ENCODE results near the gene HAPSTR1. TPM values are rescaled to one million over a fixed set of nuclear protein-coding genes. Genes with fewer than 3 reads are reported as not detected.
A peak's percentile ranks its signal among the peaks of the same experiment; 100 is the strongest.
"Not testable (repeated sequence)": the region's sequence is repeated elsewhere in the genome, so short reads cannot be mapped to it uniquely, and the experiment has no call there.

HAPSTR1 gene
- total RNA-seq, 1 donor: 93.4 TPM

GRCh38 chr16:9077091-9077809, 14.2 kb upstream of the HAPSTR1 start:
- no peaks in the 10 kb centered on the region for H3K36me3 ChIP-seq (ENCODE audit: insufficient read depth, low read length)
- DNase-seq (ENCODE audit: insufficient read length, low spot score, missing footprints): peak; percentile 79
- peak overlapping the region; percentile 76 for H3K27ac ChIP-seq (ENCODE audit: low read depth, low read length)
- peaks cover 39% of the 10 kb centered on the region for H3K4me1 ChIP-seq (ENCODE audit: insufficient read depth, low read length)
- TF ChIP-seq CTCF (IDR thresholded peaks at IDR 0.05; ENCODE audit: extremely low read depth, low read depth, low read length): no peak
- H2AFZ ChIP-seq (ENCODE audit: low read length): no peak overlapping the region
- H3K27me3 ChIP-seq (ENCODE audit: insufficient read depth, low read length): no peaks in the 10 kb centered on the region
- H3K9me3 ChIP-seq (ENCODE audit: low read depth, low read length): no peaks in the 10 kb centered on the region
- no peaks in the 10 kb centered on the region for H3K79me2 ChIP-seq (ENCODE audit: insufficient read depth, low read length)
- peak overlapping the region; percentile 28 for H3K4me2 ChIP-seq (ENCODE audit: insufficient read depth, low read length)
- H4K20me1 ChIP-seq (ENCODE audit: insufficient read depth, low read length): no peaks in the 10 kb centered on the region
- no peak overlapping the region for H3K4me3 ChIP-seq (ENCODE audit: insufficient read depth, low read length)

- not testable (repeated sequence) for H3K9me3 ChIP-seq (ENCODE audit: low read depth, low read length); H2AFZ ChIP-seq (ENCODE audit: low read length); H3K4me3 ChIP-seq (ENCODE audit: insufficient read depth, low read length); H3K27me3 ChIP-seq (ENCODE audit: insufficient read depth, low read length); H3K36me3 ChIP-seq (ENCODE audit: insufficient read depth, low read length); H3K79me2 ChIP-seq (ENCODE audit: insufficient read depth, low read length); H3K27ac ChIP-seq (ENCODE audit: low read depth, low read length); H3K4me2 ChIP-seq (ENCODE audit: insufficient read depth, low read length); H4K20me1 ChIP-seq (ENCODE audit: insufficient read depth, low read length)
- DNase-seq (ENCODE audit: insufficient read length, low spot score, missing footprints): peak; percentile 85
- peaks cover 29% of the 10 kb centered on the region for H3K4me1 ChIP-seq (ENCODE audit: insufficient read depth, low read length)
Measured at GRCh38 chr16:9078467-9079429, 12.7 kb upstream of the HAPSTR1 start.

GRCh38 chr16:9079430-9079812, 12.0 kb upstream of the HAPSTR1 start:
- Histone ChIP-seq H3K27me3 (ENCODE audit: insufficient read depth, low read length) (no peaks in the 10 kb centered on the region), H3K27ac (ENCODE audit: low read depth, low read length) (no peak overlapping the region), H4K20me1 (ENCODE audit: insufficient read depth, low read length) (no peaks in the 10 kb centered on the region), H3K4me1 (ENCODE audit: insufficient read depth, low read length) (peaks cover 29% of the 10 kb centered on the region), H3K4me3 (ENCODE audit: insufficient read depth, low read length) (no peak overlapping the region), H3K79me2 (ENCODE audit: insufficient read depth, low read length) (no peaks in the 10 kb centered on the region), H2AFZ (ENCODE audit: low read length) (no peak overlapping the region), H3K4me2 (ENCODE audit: insufficient read depth, low read length) (no peak overlapping the region), H3K36me3 (ENCODE audit: insufficient read depth, low read length) (no peaks in the 10 kb centered on the region), H3K9me3 (ENCODE audit: low read depth, low read length) (no peaks in the 10 kb centered on the region)
- no peak for DNase-seq (ENCODE audit: insufficient read length, low spot score, missing footprints)
- TF ChIP-seq CTCF (IDR thresholded peaks at IDR 0.05; ENCODE audit: extremely low read depth, low read depth, low read length): no peak

GRCh38 chr16:9081158-9081557, 10.3 kb upstream of the HAPSTR1 start:
- Histone ChIP-seq H2AFZ (ENCODE audit: low read length) (peak overlapping the region; percentile 83), H3K4me2 (ENCODE audit: insufficient read depth, low read length) (no peak overlapping the region), H3K4me3 (ENCODE audit: insufficient read depth, low read length) (no peak overlapping the region), H3K9me3 (ENCODE audit: low read depth, low read length) (no peaks in the 10 kb centered on the region), H3K4me1 (ENCODE audit: insufficient read depth, low read length) (peaks cover 25% of the 10 kb centered on the region), H3K36me3 (ENCODE audit: insufficient read depth, low read length) (no peaks in the 10 kb centered on the region), H3K27me3 (ENCODE audit: insufficient read depth, low read length) (no peaks in the 10 kb centered on the region), H3K27ac (ENCODE audit: low read depth, low read length) (no peak overlapping the region), H4K20me1 (ENCODE audit: insufficient read depth, low read length) (no peaks in the 10 kb centered on the region), H3K79me2 (ENCODE audit: insufficient read depth, low read length) (no peaks in the 10 kb centered on the region)
- TF ChIP-seq CTCF (IDR thresholded peaks at IDR 0.05; ENCODE audit: extremely low read depth, low read depth, low read length): no peak
- DNase-seq (ENCODE audit: insufficient read length, low spot score, missing footprints): no peak
